ENCODE data around the gene KITLG. TPM values are rescaled to one million over a fixed set of nuclear protein-coding genes. Genes with fewer than 3 reads are reported as not detected.

The KITLG gene, protein sequence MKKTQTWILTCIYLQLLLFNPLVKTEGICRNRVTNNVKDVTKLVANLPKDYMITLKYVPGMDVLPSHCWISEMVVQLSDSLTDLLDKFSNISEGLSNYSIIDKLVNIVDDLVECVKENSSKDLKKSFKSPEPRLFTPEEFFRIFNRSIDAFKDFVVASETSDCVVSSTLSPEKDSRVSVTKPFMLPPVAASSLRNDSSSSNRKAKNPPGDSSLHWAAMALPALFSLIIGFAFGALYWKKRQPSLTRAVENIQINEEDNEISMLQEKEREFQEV
- 15.3 and 43.1 TPM in 2 replicates for total RNA-seq

DNA sequence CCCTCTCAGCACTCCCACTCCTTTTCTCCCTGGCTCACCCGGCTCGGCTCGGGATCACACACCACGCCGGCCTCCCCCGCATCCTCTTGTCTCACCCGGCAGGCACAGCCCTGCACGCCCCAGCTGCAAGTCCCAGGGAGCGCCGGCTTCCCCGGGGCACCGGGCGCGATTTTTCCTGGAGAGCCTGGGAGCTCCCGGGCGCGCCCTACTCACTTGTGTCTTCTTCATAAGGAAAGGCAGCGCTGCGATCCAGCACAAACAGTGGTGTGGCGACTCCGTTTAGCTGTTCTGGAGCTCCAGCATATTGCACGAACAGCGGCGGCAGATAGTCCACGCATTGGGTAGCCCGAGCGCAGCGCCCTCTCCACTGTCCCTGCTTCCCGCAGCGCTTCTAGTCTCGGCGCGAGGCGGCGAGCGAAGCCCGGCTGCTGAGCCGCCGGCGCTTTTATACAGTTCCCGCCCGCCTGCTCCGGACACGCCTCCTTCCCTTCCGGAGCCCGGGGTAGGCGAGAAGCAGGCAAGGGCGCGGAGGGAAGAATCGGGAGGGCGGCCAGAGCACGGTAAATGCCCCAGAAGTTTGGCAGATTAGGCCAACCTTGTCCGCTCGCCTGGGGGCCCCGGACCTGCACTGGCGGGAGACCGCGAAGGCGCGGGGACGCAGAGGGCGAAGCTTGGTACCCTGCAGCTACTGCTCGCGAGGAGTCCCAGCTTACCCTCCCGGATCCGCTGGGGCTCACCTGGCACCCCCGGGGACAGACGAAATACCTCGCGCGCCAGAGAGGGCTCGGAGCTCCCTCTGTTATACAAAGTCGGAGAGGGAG is at the start of gene KITLG:
TSS of gene KITLG (minus strand) at position 421 of the 821 bp plus-strand sequence. CDS start at position 228, 193 bp downstream.

